ENCODE results near the gene SVIP. TPM values are rescaled to one million over a fixed set of nuclear protein-coding genes. Genes with fewer than 3 reads are reported as not detected.

Gene SVIP
- total RNA-seq, 2 donors from 2014 or later, result 8.5 to 14.0 TPM

GRCh38 chr11:22860241-22860640 lies 30.6 kb upstream of the SVIP start, which contains the start of gene CCDC179:
CCDC179 (minus strand) TSS chr11:22860474; CDS start chr11:22860421, 53 bp downstream.
- Histone ChIP-seq H3K9me3 (no peaks in the 10 kb centered on the region), H3K27ac (no peak within 1 kb of the TSS), H3K27me3 (replicated peaks; ENCODE audit: insufficient read depth) (no peaks in the 10 kb centered on the region), H3K4me3 (no peak within 1 kb of the TSS), H3K4me1 (ENCODE audit: control insufficient read depth in 1 of 2, low read depth in 2 of 2) (no peaks in the 10 kb centered on the region), H3K36me3 (no peaks in the 10 kb centered on the region)
- no peak for DNase-seq (ENCODE audit: low spot score)
- TF ChIP-seq CTCF (IDR thresholded peaks at IDR 0.05), result no peak
- no peak for ATAC-seq (ENCODE audit: insufficient number of reproducible peaks, low FRiP score, low read depth)

- Histone ChIP-seq H3K27me3 (replicated peaks; ENCODE audit: insufficient read depth) (no peaks in the 10 kb centered on the region), H3K4me3 (no peak overlapping the region), H3K9me3 (no peaks in the 10 kb centered on the region), H3K27ac (no peak overlapping the region), H3K36me3 (no peaks in the 10 kb centered on the region), H3K4me1 (ENCODE audit: control insufficient read depth in 1 of 2, low read depth in 2 of 2) (no peaks in the 10 kb centered on the region)
- no peak for DNase-seq (ENCODE audit: low spot score)
- ATAC-seq (ENCODE audit: insufficient number of reproducible peaks, low FRiP score, low read depth), result no peak
- TF ChIP-seq CTCF (IDR thresholded peaks at IDR 0.05), result no peak
Observed at GRCh38 chr11:22859756-22860155, 30.2 kb upstream of the SVIP start.

DNA sequence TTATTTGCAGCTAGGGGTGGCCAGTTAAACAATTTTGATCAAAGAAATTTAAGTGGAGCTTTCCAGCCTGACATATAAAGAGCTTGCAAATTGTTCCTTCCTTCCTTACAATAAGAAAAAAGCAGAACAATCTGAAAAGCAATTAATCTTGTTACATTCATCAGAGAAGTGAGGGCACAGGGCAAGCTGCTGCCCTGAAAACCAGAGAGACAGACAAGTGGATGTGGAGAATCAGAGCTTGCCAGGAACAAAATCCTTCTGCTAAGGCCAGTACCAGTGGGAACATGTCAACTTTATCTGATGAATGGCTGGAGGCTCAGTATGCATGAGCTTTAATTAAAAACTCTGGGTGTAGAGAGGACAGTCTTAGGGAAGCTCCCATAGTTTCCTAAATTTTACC lies 21.9 kb upstream of the SVIP start:
- Histone ChIP-seq H3K36me3 (no peaks in the 10 kb centered on the region), H3K4me3 (no peak overlapping the region), H3K4me1 (ENCODE audit: control insufficient read depth in 1 of 2, low read depth in 2 of 2) (no peaks in the 10 kb centered on the region), H3K9me3 (no peaks in the 10 kb centered on the region), H3K27ac (no peak overlapping the region), H3K27me3 (replicated peaks; ENCODE audit: insufficient read depth) (no peaks in the 10 kb centered on the region)
- TF ChIP-seq CTCF (IDR thresholded peaks at IDR 0.05), result no peak
- ATAC-seq (ENCODE audit: insufficient number of reproducible peaks, low FRiP score, low read depth) (no peak), DNase-seq (ENCODE audit: low spot score) (no peak)

- H3K9me3 ChIP-seq, result no peaks in the 10 kb centered on the region
Observed at GRCh38 chr11:22846726-22847125, 17.1 kb upstream of the SVIP start.

DNA sequence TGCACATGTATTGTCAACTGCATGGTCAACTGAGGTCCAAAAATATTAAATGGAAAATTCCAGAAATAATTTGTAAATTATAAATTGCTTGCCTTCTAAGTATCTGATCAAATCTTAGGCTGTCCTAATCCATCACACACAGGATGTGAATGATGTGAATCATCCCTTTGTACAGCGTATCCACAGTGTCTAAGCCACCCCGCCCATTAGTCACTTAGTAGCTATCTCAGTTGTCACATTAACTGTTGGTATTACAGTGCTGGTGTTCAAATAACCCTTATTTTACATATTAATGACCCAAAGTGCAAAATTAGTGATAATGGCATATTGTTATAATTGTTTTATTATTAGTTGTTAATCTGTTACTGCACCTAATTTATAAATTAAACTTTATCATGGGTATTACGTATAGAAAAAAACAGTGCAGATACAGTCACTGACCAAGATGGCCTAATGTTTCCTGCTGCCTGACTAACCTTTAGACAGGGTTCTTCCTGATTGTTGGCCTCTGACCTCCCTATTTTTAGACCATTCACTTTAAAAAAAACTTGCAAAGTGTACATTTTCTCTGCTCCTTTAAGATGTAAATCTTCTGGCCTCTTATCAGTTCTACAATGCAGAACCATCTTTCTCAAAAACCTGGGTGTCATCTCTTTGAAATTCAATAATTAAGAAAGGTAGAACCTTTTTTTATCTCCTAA lies 2.9 kb upstream of the SVIP start:
- Histone ChIP-seq H3K4me3 (no peak overlapping the region), H3K27ac (no peak overlapping the region), H3K4me1 (ENCODE audit: control insufficient read depth in 1 of 2, low read depth in 2 of 2) (peaks cover 9 to 11% of the 10 kb centered on the region in 2 donors), H3K36me3 (no peaks in the 10 kb centered on the region), H3K27me3 (replicated peaks; ENCODE audit: insufficient read depth) (no peaks in the 10 kb centered on the region), H3K9me3 (no peaks in the 10 kb centered on the region)
- no peak for ATAC-seq (ENCODE audit: insufficient number of reproducible peaks, low FRiP score, low read depth)
- no peak for TF ChIP-seq CTCF (IDR thresholded peaks at IDR 0.05)
- DNase-seq (ENCODE audit: low spot score), result no peak

More at GRCh38 chr11:22846726-22847125, 17.1 kb upstream of the SVIP start:
- H3K36me3 ChIP-seq, result no peaks in the 10 kb centered on the region
- H3K4me3 ChIP-seq, result no peak overlapping the region
- DNase-seq (ENCODE audit: low spot score), result no peak
- no peak for ATAC-seq (ENCODE audit: insufficient number of reproducible peaks, low FRiP score, low read depth)
- no peaks in the 10 kb centered on the region for H3K4me1 ChIP-seq (ENCODE audit: control insufficient read depth in 1 of 2, low read depth in 2 of 2)
- no peak for TF ChIP-seq CTCF (IDR thresholded peaks at IDR 0.05)
- no peak overlapping the region for H3K27ac ChIP-seq
- H3K27me3 ChIP-seq (replicated peaks; ENCODE audit: insufficient read depth), result no peaks in the 10 kb centered on the region

Measured in thoracic aorta (tissue), 2 donors.